ENCODE results near the gene CACNA2D1.

DNA sequence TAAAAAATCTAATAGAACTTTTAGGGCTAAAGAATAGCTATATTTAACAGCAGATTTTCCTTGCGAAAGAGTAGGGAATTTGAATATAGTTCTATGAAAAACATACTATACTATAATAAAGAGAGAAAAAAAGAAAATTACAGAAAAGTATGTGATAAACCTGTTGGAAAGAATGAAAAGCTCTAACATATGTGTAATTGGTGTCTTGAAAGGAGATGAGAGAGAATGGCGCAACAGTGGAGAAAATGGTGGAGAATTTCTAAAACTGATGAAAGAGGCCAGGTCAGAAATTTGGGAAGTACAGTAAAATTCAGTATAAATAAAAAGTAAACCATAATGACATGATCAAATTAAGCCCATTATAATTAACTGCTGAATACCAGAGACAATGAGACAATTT is 20.8 kb upstream of the CACNA2D1 start:
- TF ChIP-seq POLR2A (IDR thresholded peaks at IDR 0.05): no peak
- TF ChIP-seq, protein P1, sequence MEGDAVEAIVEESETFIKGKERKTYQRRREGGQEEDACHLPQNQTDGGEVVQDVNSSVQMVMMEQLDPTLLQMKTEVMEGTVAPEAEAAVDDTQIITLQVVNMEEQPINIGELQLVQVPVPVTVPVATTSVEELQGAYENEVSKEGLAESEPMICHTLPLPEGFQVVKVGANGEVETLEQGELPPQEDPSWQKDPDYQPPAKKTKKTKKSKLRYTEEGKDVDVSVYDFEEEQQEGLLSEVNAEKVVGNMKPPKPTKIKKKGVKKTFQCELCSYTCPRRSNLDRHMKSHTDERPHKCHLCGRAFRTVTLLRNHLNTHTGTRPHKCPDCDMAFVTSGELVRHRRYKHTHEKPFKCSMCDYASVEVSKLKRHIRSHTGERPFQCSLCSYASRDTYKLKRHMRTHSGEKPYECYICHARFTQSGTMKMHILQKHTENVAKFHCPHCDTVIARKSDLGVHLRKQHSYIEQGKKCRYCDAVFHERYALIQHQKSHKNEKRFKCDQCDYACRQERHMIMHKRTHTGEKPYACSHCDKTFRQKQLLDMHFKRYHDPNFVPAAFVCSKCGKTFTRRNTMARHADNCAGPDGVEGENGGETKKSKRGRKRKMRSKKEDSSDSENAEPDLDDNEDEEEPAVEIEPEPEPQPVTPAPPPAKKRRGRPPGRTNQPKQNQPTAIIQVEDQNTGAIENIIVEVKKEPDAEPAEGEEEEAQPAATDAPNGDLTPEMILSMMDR (IDR thresholded peaks at IDR 0.05): no peak
